ENCODE measurements around the gene TSR1.

TSR1 gene

GRCh38 chr17:2336215-2336851 is at the start of gene TSR1:
Gene TSR1 (minus strand): TSS chr17:2336457. CDS start chr17:2336427, 30 bp downstream.
- peak; percentile 60 for DNase-seq

- no peak for DNase-seq
Measured at GRCh38 chr17:2385240-2386210, 49.3 kb upstream of the TSR1 start.

GRCh38 chr17:2384439-2385127 is 48.3 kb upstream of the TSR1 start:
- no peak for DNase-seq

- no peak for DNase-seq
Measured at GRCh38 chr17:2383628-2384167, 47.4 kb upstream of the TSR1 start.

- no peak for DNase-seq
Measured at GRCh38 chr17:2380950-2381649, 44.8 kb upstream of the TSR1 start.

GRCh38 chr17:2380226-2380922 is 44.1 kb upstream of the TSR1 start:
- no peak for DNase-seq

GRCh38 chr17:2379489-2380225 is 43.4 kb upstream of the TSR1 start:
- no peak for DNase-seq

GRCh38 chr17:2378905-2379304 is 42.6 kb upstream of the TSR1 start:
- no peak for DNase-seq

GRCh38 chr17:2377659-2378058 is 41.4 kb upstream of the TSR1 start:
- DNase-seq = no peak

- DNase-seq = no peak
Measured at GRCh38 chr17:2376107-2376506, 39.9 kb upstream of the TSR1 start.

GRCh38 chr17:2375406-2375805 is 39.1 kb upstream of the TSR1 start:
- no peak for DNase-seq

GRCh38 chr17:2374549-2375285 is 38.5 kb upstream of the TSR1 start:
- no peak for DNase-seq

GRCh38 chr17:2373179-2373578 is 36.9 kb upstream of the TSR1 start:
- no peak for DNase-seq

- no peak for DNase-seq
Measured at GRCh38 chr17:2372681-2373080, 36.4 kb upstream of the TSR1 start.

GRCh38 chr17:2372180-2372579 is 35.9 kb upstream of the TSR1 start:
- no peak for DNase-seq

- DNase-seq = no peak
Measured at GRCh38 chr17:2371183-2372130, 35.2 kb upstream of the TSR1 start.

GRCh38 chr17:2370211-2370589 is 33.9 kb upstream of the TSR1 start:
- DNase-seq = no peak

- no peak for DNase-seq
Measured at GRCh38 chr17:2369551-2370210, 33.4 kb upstream of the TSR1 start.

GRCh38 chr17:2369039-2369438 is 32.8 kb upstream of the TSR1 start:
- no peak for DNase-seq
